Osteoblast (primary cell): ENCODE results near the gene FBRSL1. TPM values are rescaled to one million over a fixed set of nuclear protein-coding genes. Genes with fewer than 3 reads are reported as not detected.

Source experiments
- DNase-seq: peaks from one replicate; pipeline ENCODE4 v3.0.0; 2011; ENCODE audit warnings: low spot score, mixed read lengths; ENCODE audit not compliant: insufficient read length; ENCODE audit errors: missing footprints
- H2AFZ ChIP-seq: 2 replicates; pipeline ENCODE4 v1.6.0; 2011; ENCODE audit warnings: mild to moderate bottlenecking, low read length
- H3K27ac ChIP-seq: 2 replicates; pipeline ENCODE4 v1.5.1; 2011; ENCODE audit warnings: mild to moderate bottlenecking, low read depth, low read length, moderate library complexity
- H3K27me3 ChIP-seq: 2 replicates; pipeline ENCODE4 v1.6.0; 2012; ENCODE audit warnings: mild to moderate bottlenecking, control low read depth, inconsistent platforms, low read length, moderate library complexity; ENCODE audit not compliant: insufficient read depth
- H3K36me3 ChIP-seq: 2 replicates; pipeline ENCODE4 v1.5.1; 2011; ENCODE audit warnings: mild to moderate bottlenecking, low read length, control low read depth, moderate library complexity; ENCODE audit not compliant: insufficient read depth
- H3K4me1 ChIP-seq: 2 replicates; pipeline ENCODE4 v1.5.1; 2011; ENCODE audit warnings: mild to moderate bottlenecking, low read length, control low read depth, moderate library complexity; ENCODE audit not compliant: insufficient read depth
- H3K4me2 ChIP-seq: 2 replicates; pipeline ENCODE4 v1.6.0; 2011; ENCODE audit warnings: mild to moderate bottlenecking, low read length; ENCODE audit not compliant: insufficient read depth
- H3K4me3 ChIP-seq: fragments of 200-600 bp; sonication (generic); 3 replicates; pipeline ENCODE4 v1.5.1; 2012; ENCODE audit warnings: mild to moderate bottlenecking, low read length, inconsistent platforms; ENCODE audit not compliant: insufficient read depth
- H3K79me2 ChIP-seq: 2 replicates; pipeline ENCODE4 v1.6.0; 2012; ENCODE audit warnings: mild to moderate bottlenecking, low read length, control low read depth, inconsistent platforms; ENCODE audit not compliant: insufficient read depth
- H3K9me3 ChIP-seq: 2 replicates; pipeline ENCODE4 v1.5.1; 2011; ENCODE audit warnings: low read depth, low read length, control low read depth
- H4K20me1 ChIP-seq: 2 replicates; pipeline ENCODE4 v1.6.0; 2012; ENCODE audit warnings: mild to moderate bottlenecking, low read length, control low read depth; ENCODE audit not compliant: insufficient read depth
- CTCF ChIP-seq: IDR thresholded peaks from 2 replicates; pipeline ENCODE4 v1.5.1; 2011; ENCODE audit warnings: mild to moderate bottlenecking, low read depth, low read length, moderate library complexity; ENCODE audit errors: extremely low read depth
- total RNA-seq: library from RNA; depleted of rRNA; stranded (reverse); fragments of >200 nt; gene quantifications from 2 replicates; pipeline ENCODE4 v1.2.3, GENCODE V29; 2012

FBRSL1 gene
- total RNA-seq, 1 donor: 12.3 TPM

GRCh38 chr12:132484891-132485441 is 5.0 kb upstream of the FBRSL1 start:
- Histone ChIP-seq H3K27ac (no peak overlapping the region), H3K4me1 (no peaks in the 10 kb centered on the region), H3K4me2 (no peak overlapping the region), H3K9me3 (no peaks in the 10 kb centered on the region), H3K4me3 (no peak overlapping the region), H2AFZ (no peak overlapping the region), H3K36me3 (no peaks in the 10 kb centered on the region), H3K79me2 (no peaks in the 10 kb centered on the region), H4K20me1 (no peaks in the 10 kb centered on the region), H3K27me3 (peaks cover 3% of the 10 kb centered on the region)
- TF ChIP-seq CTCF: no peak
- peak; percentile 87 for DNase-seq

GRCh38 chr12:132485619-132486018 is 4.3 kb upstream of the FBRSL1 start:
- DNase-seq: no peak
- no peak overlapping the region for H3K4me3 ChIP-seq
- no peak overlapping the region for H3K27ac ChIP-seq
- no peaks in the 10 kb centered on the region for H3K9me3 ChIP-seq
- peaks cover 3% of the 10 kb centered on the region for H3K27me3 ChIP-seq
- peaks cover under 1% of the 10 kb centered on the region for H3K79me2 ChIP-seq
- no peak overlapping the region for H3K4me2 ChIP-seq
- no peaks in the 10 kb centered on the region for H3K36me3 ChIP-seq
- H3K4me1 ChIP-seq: no peaks in the 10 kb centered on the region
- no peak overlapping the region for H2AFZ ChIP-seq
- TF ChIP-seq CTCF: no peak
- no peaks in the 10 kb centered on the region for H4K20me1 ChIP-seq

GRCh38 chr12:132486168-132486567 is 3.8 kb upstream of the FBRSL1 start:
- Histone ChIP-seq H3K27ac (no peak overlapping the region), H3K4me1 (peaks cover 2% of the 10 kb centered on the region), H2AFZ (no peak overlapping the region), H4K20me1 (peaks cover 5% of the 10 kb centered on the region), H3K27me3 (peaks cover 3% of the 10 kb centered on the region), H3K9me3 (no peaks in the 10 kb centered on the region), H3K79me2 (peaks cover 6% of the 10 kb centered on the region), H3K4me3 (no peak overlapping the region), H3K4me2 (no peak overlapping the region), H3K36me3 (no peaks in the 10 kb centered on the region)
- no peak for TF ChIP-seq CTCF
- DNase-seq: peak; percentile 88

GRCh38 chr12:132486576-132486975 is 3.4 kb upstream of the FBRSL1 start:
- H3K27ac ChIP-seq: no peak overlapping the region
- no peak for TF ChIP-seq CTCF
- peaks cover 6% of the 10 kb centered on the region for H3K4me1 ChIP-seq
- H4K20me1 ChIP-seq: peaks cover 9% of the 10 kb centered on the region
- H2AFZ ChIP-seq: no peak overlapping the region
- no peaks in the 10 kb centered on the region for H3K36me3 ChIP-seq
- no peak overlapping the region for H3K4me3 ChIP-seq
- peaks cover 10% of the 10 kb centered on the region for H3K79me2 ChIP-seq
- no peaks in the 10 kb centered on the region for H3K9me3 ChIP-seq
- no peak for DNase-seq
- peaks cover 3% of the 10 kb centered on the region for H3K27me3 ChIP-seq
- H3K4me2 ChIP-seq: no peak overlapping the region
